Measurements from ENCODE around the gene CIAO3.

Gene CIAO3

DNA sequence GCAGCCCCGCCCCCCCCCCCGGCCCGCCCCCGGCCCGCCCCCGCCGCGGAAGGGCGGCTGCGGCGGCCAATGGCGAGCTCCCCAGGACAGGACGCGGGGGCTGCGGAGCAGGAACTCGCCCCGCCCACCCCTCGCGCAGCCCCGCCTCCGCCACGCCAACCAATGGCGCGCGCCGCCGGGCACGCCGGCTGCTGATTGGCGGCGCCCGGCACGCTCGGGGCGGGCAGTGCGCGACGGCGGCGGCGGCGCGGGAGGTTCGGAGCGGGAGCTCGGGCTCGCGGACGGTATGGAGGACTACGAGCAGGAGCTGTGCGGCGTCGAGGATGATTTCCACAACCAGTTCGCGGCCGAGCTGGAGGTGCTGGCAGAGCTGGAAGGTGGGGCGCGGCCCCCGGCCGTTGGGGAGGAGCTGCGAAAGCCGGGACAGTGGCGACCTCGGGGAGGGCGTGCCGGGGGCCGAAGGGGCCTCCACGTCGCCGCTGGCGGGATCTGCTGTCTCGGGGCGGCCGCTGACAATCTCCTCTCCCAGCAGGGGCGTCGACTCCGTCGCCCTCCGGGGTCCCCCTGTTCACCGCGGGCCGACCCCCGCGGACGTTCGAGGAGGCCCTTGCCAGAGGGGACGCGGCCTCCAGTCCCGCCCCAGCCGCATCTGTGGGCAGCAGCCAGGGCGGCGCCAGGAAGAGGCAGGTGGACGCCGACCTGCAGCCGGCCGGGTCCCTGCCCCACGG lies 47.8 kb upstream of the CIAO3 start, which contains the start of gene CHTF18 (continued):
- TF ChIP-seq FEZF1 (tag by site-specific recombination; IDR thresholded peaks at IDR 0.05) (no peak), ZNF121 (tag by site-specific recombination; IDR thresholded peaks at IDR 0.05) (no peak), ZNF707 (tag by site-specific recombination; IDR thresholded peaks at IDR 0.05) (no peak), KLF7 (tag by site-specific recombination; IDR thresholded peaks at IDR 0.05; ENCODE audit: borderline replicate concordance) (no peak), OSR2 (tag by site-specific recombination; IDR thresholded peaks at IDR 0.05) (peak; percentile 28), SETDB1 (IDR thresholded peaks at IDR 0.05; ENCODE audit: insufficient read length, low read length) (no peak), ZNF175 (tag by site-specific recombination; IDR thresholded peaks at IDR 0.05) (no peak), ZNF350 (tag by site-specific recombination; IDR thresholded peaks at IDR 0.05) (no peak), ZNF677 (tag by site-specific recombination; IDR thresholded peaks at IDR 0.05) (no peak), ZBTB17 (tag by site-specific recombination; IDR thresholded peaks at IDR 0.05) (no peak; the same call in 1 of the 2 replicates), ZNF311 (tag by site-specific recombination; IDR thresholded peaks at IDR 0.05; ENCODE audit: borderline replicate concordance) (no peak), SCRT1 (tag by site-specific recombination; IDR thresholded peaks at IDR 0.05; ENCODE audit: borderline replicate concordance) (no peak), GLI2 (tag by site-specific recombination; IDR thresholded peaks at IDR 0.05; ENCODE audit: borderline replicate concordance, low read depth) (no peak), ZNF626 (tag by site-specific recombination; IDR thresholded peaks at IDR 0.05) (no peak), ZNF561 (tag by site-specific recombination; IDR thresholded peaks at IDR 0.05; ENCODE audit: borderline replicate concordance) (peak; percentile 46; the same call in 1 of the 2 replicates), ZNF266 (tag by site-specific recombination; IDR thresholded peaks at IDR 0.05; ENCODE audit: low read depth) (no peak), KLF1 (tag by site-specific recombination; IDR thresholded peaks at IDR 0.05) (peak; percentile 81), ZNF426 (tag by site-specific recombination; IDR thresholded peaks at IDR 0.05) (no peak)
- TF ChIP-seq, protein P1, sequence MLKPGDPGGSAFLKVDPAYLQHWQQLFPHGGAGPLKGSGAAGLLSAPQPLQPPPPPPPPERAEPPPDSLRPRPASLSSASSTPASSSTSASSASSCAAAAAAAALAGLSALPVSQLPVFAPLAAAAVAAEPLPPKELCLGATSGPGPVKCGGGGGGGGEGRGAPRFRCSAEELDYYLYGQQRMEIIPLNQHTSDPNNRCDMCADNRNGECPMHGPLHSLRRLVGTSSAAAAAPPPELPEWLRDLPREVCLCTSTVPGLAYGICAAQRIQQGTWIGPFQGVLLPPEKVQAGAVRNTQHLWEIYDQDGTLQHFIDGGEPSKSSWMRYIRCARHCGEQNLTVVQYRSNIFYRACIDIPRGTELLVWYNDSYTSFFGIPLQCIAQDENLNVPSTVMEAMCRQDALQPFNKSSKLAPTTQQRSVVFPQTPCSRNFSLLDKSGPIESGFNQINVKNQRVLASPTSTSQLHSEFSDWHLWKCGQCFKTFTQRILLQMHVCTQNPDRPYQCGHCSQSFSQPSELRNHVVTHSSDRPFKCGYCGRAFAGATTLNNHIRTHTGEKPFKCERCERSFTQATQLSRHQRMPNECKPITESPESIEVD (tag by site-specific recombination; IDR thresholded peaks at IDR 0.05) = no peak
- TF ChIP-seq, protein P2, sequence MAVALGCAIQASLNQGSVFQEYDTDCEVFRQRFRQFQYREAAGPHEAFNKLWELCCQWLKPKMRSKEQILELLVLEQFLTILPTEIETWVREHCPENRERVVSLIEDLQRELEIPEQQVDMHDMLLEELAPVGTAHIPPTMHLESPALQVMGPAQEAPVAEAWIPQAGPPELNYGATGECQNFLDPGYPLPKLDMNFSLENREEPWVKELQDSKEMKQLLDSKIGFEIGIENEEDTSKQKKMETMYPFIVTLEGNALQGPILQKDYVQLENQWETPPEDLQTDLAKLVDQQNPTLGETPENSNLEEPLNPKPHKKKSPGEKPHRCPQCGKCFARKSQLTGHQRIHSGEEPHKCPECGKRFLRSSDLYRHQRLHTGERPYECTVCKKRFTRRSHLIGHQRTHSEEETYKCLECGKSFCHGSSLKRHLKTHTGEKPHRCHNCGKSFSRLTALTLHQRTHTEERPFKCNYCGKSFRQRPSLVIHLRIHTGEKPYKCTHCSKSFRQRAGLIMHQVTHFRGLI (tag by site-specific recombination; IDR thresholded peaks at IDR 0.05) = peak; percentile 20; the same call in 1 of the 2 replicates
- TF ChIP-seq, protein P3, sequence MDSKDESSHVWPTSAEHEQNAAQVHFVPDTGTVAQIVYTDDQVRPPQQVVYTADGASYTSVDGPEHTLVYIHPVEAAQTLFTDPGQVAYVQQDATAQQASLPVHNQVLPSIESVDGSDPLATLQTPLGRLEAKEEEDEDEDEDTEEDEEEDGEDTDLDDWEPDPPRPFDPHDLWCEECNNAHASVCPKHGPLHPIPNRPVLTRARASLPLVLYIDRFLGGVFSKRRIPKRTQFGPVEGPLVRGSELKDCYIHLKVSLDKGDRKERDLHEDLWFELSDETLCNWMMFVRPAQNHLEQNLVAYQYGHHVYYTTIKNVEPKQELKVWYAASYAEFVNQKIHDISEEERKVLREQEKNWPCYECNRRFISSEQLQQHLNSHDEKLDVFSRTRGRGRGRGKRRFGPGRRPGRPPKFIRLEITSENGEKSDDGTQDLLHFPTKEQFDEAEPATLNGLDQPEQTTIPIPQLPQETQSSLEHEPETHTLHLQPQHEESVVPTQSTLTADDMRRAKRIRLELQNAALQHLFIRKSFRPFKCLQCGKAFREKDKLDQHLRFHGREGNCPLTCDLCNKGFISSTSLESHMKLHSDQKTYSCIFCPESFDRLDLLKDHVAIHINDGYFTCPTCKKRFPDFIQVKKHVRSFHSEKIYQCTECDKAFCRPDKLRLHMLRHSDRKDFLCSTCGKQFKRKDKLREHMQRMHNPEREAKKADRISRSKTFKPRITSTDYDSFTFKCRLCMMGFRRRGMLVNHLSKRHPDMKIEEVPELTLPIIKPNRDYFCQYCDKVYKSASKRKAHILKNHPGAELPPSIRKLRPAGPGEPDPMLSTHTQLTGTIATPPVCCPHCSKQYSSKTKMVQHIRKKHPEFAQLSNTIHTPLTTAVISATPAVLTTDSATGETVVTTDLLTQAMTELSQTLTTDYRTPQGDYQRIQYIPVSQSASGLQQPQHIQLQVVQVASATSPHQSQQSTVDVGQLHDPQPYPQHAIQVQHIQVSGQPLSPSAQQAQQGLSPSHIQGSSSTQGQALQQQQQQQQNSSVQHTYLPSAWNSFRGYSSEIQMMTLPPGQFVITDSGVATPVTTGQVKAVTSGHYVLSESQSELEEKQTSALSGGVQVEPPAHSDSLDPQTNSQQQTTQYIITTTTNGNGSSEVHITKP (tag by site-specific recombination; IDR thresholded peaks at IDR 0.05) = no peak
- TF ChIP-seq, protein P4, sequence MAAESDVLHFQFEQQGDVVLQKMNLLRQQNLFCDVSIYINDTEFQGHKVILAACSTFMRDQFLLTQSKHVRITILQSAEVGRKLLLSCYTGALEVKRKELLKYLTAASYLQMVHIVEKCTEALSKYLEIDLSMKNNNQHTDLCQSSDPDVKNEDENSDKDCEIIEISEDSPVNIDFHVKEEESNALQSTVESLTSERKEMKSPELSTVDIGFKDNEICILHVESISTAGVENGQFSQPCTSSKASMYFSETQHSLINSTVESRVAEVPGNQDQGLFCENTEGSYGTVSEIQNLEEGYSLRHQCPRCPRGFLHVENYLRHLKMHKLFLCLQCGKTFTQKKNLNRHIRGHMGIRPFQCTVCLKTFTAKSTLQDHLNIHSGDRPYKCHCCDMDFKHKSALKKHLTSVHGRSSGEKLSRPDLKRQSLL (tag by site-specific recombination; IDR thresholded peaks at IDR 0.05) = no peak
- TF ChIP-seq, protein P5, sequence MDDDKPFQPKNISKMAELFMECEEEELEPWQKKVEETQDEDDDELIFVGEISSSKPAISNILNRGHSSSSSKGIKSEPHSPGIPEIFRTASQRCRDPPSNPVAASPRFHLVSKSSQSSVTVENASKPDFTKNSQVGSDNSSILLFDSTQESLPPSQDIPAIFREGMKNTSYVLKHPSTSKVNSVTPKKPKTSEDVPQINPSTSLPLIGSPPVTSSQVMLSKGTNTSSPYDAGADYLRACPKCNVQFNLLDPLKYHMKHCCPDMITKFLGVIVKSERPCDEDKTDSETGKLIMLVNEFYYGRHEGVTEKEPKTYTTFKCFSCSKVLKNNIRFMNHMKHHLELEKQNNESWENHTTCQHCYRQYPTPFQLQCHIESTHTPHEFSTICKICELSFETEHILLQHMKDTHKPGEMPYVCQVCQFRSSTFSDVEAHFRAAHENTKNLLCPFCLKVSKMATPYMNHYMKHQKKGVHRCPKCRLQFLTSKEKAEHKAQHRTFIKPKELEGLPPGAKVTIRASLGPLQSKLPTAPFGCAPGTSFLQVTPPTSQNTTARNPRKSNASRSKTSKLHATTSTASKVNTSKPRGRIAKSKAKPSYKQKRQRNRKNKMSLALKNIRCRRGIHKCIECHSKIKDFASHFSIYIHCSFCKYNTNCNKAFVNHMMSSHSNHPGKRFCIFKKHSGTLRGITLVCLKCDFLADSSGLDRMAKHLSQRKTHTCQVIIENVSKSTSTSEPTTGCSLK (tag by site-specific recombination; IDR thresholded peaks at IDR 0.05) = no peak
- TF ChIP-seq, protein P6, sequence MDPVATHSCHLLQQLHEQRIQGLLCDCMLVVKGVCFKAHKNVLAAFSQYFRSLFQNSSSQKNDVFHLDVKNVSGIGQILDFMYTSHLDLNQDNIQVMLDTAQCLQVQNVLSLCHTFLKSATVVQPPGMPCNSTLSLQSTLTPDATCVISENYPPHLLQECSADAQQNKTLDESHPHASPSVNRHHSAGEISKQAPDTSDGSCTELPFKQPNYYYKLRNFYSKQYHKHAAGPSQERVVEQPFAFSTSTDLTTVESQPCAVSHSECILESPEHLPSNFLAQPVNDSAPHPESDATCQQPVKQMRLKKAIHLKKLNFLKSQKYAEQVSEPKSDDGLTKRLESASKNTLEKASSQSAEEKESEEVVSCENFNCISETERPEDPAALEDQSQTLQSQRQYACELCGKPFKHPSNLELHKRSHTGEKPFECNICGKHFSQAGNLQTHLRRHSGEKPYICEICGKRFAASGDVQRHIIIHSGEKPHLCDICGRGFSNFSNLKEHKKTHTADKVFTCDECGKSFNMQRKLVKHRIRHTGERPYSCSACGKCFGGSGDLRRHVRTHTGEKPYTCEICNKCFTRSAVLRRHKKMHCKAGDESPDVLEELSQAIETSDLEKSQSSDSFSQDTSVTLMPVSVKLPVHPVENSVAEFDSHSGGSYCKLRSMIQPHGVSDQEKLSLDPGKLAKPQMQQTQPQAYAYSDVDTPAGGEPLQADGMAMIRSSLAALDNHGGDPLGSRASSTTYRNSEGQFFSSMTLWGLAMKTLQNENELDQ (tag by site-specific recombination; IDR thresholded peaks at IDR 0.05; ENCODE audit: low read depth) = no peak
- TF ChIP-seq, protein P7, sequence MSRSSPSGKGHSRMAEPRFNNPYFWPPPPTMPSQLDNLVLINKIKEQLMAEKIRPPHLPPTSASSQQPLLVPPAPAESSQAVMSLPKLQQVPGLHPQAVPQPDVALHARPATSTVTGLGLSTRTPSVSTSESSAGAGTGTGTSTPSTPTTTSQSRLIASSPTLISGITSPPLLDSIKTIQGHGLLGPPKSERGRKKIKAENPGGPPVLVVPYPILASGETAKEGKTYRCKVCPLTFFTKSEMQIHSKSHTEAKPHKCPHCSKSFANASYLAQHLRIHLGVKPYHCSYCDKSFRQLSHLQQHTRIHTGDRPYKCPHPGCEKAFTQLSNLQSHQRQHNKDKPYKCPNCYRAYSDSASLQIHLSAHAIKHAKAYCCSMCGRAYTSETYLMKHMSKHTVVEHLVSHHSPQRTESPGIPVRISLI (tag by site-specific recombination; IDR thresholded peaks at IDR 0.05) = no peak
